ENCODE measurements around the gene TMEM184C.

- TF ChIP-seq POLR2AphosphoS5 (IDR thresholded peaks at IDR 0.05) (no peak), POLR2A (IDR thresholded peaks at IDR 0.05) (no peak)
These were observed 100.7 kb downstream of the TMEM184C start for GRCh38 chr4:147717878-147718277.

All from stomach (tissue), 4 donors.